ENCODE data around the gene SAXO2. TPM values are rescaled to one million over a fixed set of nuclear protein-coding genes. Genes with fewer than 3 reads are reported as not detected.
"Not testable (repeated sequence)": the region's sequence is repeated elsewhere in the genome, so short reads cannot be mapped to it uniquely, and the experiment has no call there.

SAXO2 gene
- polyA plus RNA-seq, 1 donor (not counting 4 experiments of a cell fraction or from before 2014, with no cell fraction given) = 2.2 TPM

DNA sequence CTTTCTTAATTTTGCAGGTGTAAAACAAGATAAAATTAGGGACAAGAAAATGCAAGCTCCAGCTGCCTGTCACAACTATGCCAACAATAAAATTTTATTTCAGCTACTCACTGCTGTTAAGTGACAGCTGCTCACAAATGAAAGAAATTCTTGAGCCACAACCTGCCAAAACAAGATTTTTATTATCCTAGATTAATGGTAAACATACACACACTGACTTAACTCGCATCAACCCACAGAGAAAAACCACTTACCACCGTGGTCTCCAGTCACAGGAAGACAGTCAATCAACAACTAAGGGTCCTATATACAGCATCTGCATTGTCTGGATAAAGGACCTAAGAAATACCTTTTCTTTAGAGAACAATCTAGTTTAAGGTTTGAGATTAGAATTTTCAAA, 31.4 kb upstream of the SAXO2 start:
- dilution Hi-C loops (cut with MboI; ENCODE audit: extremely low pct_ligation_motif_present, low sequenced_read_pairs) = no loop called here
- TF ChIP-seq, protein P1, sequence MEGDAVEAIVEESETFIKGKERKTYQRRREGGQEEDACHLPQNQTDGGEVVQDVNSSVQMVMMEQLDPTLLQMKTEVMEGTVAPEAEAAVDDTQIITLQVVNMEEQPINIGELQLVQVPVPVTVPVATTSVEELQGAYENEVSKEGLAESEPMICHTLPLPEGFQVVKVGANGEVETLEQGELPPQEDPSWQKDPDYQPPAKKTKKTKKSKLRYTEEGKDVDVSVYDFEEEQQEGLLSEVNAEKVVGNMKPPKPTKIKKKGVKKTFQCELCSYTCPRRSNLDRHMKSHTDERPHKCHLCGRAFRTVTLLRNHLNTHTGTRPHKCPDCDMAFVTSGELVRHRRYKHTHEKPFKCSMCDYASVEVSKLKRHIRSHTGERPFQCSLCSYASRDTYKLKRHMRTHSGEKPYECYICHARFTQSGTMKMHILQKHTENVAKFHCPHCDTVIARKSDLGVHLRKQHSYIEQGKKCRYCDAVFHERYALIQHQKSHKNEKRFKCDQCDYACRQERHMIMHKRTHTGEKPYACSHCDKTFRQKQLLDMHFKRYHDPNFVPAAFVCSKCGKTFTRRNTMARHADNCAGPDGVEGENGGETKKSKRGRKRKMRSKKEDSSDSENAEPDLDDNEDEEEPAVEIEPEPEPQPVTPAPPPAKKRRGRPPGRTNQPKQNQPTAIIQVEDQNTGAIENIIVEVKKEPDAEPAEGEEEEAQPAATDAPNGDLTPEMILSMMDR (optimal IDR thresholded peaks at IDR 0.05 in 1 of 3, IDR thresholded peaks at IDR 0.05 in 1 of 3, conservative IDR thresholded peaks at IDR 0.05 in 1 of 3; ENCODE audit: extremely low read depth in 1 of 3, insufficient read depth in 2 of 3, low read length in 3 of 3) = no peak
- no peak for TF ChIP-seq EZH2 (IDR thresholded peaks at IDR 0.05; ENCODE audit: low read length)
- H3K27me3 ChIP-seq (ENCODE audit: control insufficient read depth, extremely low read depth, insufficient read depth, low read length) = no peaks in the 10 kb centered on the region
- H2AFZ ChIP-seq (ENCODE audit: control insufficient read depth, low read length) = no peak overlapping the region
- DNase-seq (ENCODE audit: low read depth, low spot score) = no peak
- no peaks in the 10 kb centered on the region for H3K9me1 ChIP-seq (ENCODE audit: control insufficient read depth, extremely low read depth, insufficient read depth, low read length)
- H4K20me1 ChIP-seq (ENCODE audit: control insufficient read depth, extremely low read depth, insufficient read depth, low read length) = no peaks in the 10 kb centered on the region
- peaks cover 0 to 2% of the 10 kb centered on the region in 2 experiments for H3K36me3 ChIP-seq (ENCODE audit: control insufficient read depth in 2 of 2, extremely low read depth in 1 of 2, insufficient read depth in 2 of 2, low read length in 2 of 2)
- H3K27ac ChIP-seq (ENCODE audit: control insufficient read depth, insufficient read depth, low read length) = no peak overlapping the region
- H3K4me1 ChIP-seq (ENCODE audit: control insufficient read depth, extremely low read depth, insufficient read depth, low read length) = no peaks in the 10 kb centered on the region
- no peak for FAIRE-seq
- H3K4me2 ChIP-seq (ENCODE audit: control insufficient read depth, extremely low read depth, insufficient read depth, low read depth, low read length) = no peak overlapping the region
- H3K9ac ChIP-seq (ENCODE audit: control insufficient read depth, extremely low read depth, insufficient read depth, low read length) = no peak overlapping the region
- H3K4me3 ChIP-seq (ENCODE audit: control insufficient read depth in 2 of 3, extremely low read depth in 1 of 3, insufficient read depth in 2 of 3, low read depth in 1 of 3, low read length in 3 of 3) = no peak overlapping the region
- H3K9me3 ChIP-seq (ENCODE audit: control insufficient read depth, low read depth, low read length) = no peaks in the 10 kb centered on the region
- no peaks in the 10 kb centered on the region for H3K79me2 ChIP-seq (ENCODE audit: control insufficient read depth, insufficient read depth, low read length)

DNA sequence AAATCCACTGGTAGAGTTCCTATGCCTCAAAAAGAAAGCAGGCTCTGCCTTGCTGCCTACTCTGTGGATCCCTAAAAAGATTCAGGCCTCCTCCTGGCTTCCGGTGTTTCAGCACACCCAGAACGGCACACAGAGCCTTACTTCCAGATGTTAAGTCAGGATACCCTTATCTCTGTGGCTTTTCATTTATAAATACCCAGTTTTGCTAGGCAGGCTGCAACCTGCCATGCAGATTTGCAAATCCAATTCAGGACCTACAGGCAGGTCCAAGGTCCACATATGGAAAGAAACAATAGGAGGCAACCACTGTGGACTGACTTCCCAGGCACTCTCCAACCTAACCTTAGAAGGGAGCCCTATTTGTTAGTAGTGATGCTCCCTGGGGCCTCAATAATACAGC, 30.8 kb upstream of the SAXO2 start:
- DNase-seq (ENCODE audit: low read depth, low spot score) (no peak), FAIRE-seq (no peak)

DNA sequence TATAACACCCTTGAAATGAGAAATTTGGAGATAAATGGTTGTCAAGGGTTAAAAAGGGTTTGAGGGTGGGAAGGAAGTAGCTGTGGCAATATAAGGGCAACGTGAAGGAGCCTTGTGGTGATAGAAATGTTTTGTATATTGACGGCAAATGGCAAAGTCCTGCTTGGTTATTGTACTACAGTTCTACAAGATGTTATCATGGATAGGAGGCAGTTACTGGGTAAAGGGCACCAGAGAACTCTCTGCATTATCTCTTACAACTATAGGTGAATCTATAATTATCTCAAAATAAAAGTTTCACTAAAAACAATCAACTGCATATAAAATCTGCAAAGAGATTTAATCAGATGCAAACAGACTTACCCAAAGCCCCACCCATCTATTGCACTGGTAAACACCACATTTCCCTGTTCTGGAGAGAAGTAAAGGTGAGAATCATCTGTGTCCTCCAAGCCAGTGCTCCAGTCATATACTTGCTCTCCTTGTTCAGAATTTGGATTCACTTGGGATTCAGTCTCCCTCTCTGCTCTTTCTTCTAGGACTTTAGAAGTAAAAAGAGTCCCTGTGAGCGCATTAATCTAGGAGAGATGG, 24.6 kb upstream of the SAXO2 start:
- H2AFZ ChIP-seq (ENCODE audit: control insufficient read depth, low read length); H3K27me3 ChIP-seq (ENCODE audit: control insufficient read depth, extremely low read depth, insufficient read depth, low read length); H3K79me2 ChIP-seq (ENCODE audit: control insufficient read depth, insufficient read depth, low read length); H3K9ac ChIP-seq (ENCODE audit: control insufficient read depth, extremely low read depth, insufficient read depth, low read length); H3K9me3 ChIP-seq (ENCODE audit: control insufficient read depth, low read depth, low read length); H3K4me3 ChIP-seq (ENCODE audit: control insufficient read depth in 2 of 3, extremely low read depth in 1 of 3, insufficient read depth in 2 of 3, low read depth in 1 of 3, low read length in 3 of 3); H3K4me2 ChIP-seq (ENCODE audit: control insufficient read depth, extremely low read depth, insufficient read depth, low read depth, low read length); H3K9me1 ChIP-seq (ENCODE audit: control insufficient read depth, extremely low read depth, insufficient read depth, low read length); H3K36me3 ChIP-seq (ENCODE audit: control insufficient read depth in 2 of 2, extremely low read depth in 1 of 2, insufficient read depth in 2 of 2, low read length in 2 of 2); H4K20me1 ChIP-seq (ENCODE audit: control insufficient read depth, extremely low read depth, insufficient read depth, low read length); DNase-seq (ENCODE audit: low read depth, low spot score); H3K27ac ChIP-seq (ENCODE audit: control insufficient read depth, insufficient read depth, low read length); FAIRE-seq; H3K4me1 ChIP-seq (ENCODE audit: control insufficient read depth, extremely low read depth, insufficient read depth, low read length); dilution Hi-C loops (cut with MboI; ENCODE audit: extremely low pct_ligation_motif_present, low sequenced_read_pairs): not testable (repeated sequence)

More for the DNA sequence above, 30.8 kb upstream of the SAXO2 start:
- TF ChIP-seq, protein P1 (optimal IDR thresholded peaks at IDR 0.05 in 1 of 3, IDR thresholded peaks at IDR 0.05 in 1 of 3, conservative IDR thresholded peaks at IDR 0.05 in 1 of 3; ENCODE audit: extremely low read depth in 1 of 3, insufficient read depth in 2 of 3, low read length in 3 of 3) = no peak
- Histone ChIP-seq H2AFZ (ENCODE audit: control insufficient read depth, low read length) (no peak overlapping the region), H3K27ac (ENCODE audit: control insufficient read depth, insufficient read depth, low read length) (no peak overlapping the region), H3K9ac (ENCODE audit: control insufficient read depth, extremely low read depth, insufficient read depth, low read length) (no peak overlapping the region), H3K9me3 (ENCODE audit: control insufficient read depth, low read depth, low read length) (no peaks in the 10 kb centered on the region), H3K4me2 (ENCODE audit: control insufficient read depth, extremely low read depth, insufficient read depth, low read depth, low read length) (no peak overlapping the region), H3K27me3 (ENCODE audit: control insufficient read depth, extremely low read depth, insufficient read depth, low read length) (no peaks in the 10 kb centered on the region), H3K9me1 (ENCODE audit: control insufficient read depth, extremely low read depth, insufficient read depth, low read length) (no peaks in the 10 kb centered on the region), H4K20me1 (ENCODE audit: control insufficient read depth, extremely low read depth, insufficient read depth, low read length) (no peaks in the 10 kb centered on the region), H3K36me3 (ENCODE audit: control insufficient read depth in 2 of 2, extremely low read depth in 1 of 2, insufficient read depth in 2 of 2, low read length in 2 of 2) (peaks cover 0 to 2% of the 10 kb centered on the region in 2 experiments), H3K4me3 (ENCODE audit: control insufficient read depth in 2 of 3, extremely low read depth in 1 of 3, insufficient read depth in 2 of 3, low read depth in 1 of 3, low read length in 3 of 3) (no peak overlapping the region), H3K79me2 (ENCODE audit: control insufficient read depth, insufficient read depth, low read length) (no peaks in the 10 kb centered on the region), H3K4me1 (ENCODE audit: control insufficient read depth, extremely low read depth, insufficient read depth, low read length) (no peaks in the 10 kb centered on the region)
- dilution Hi-C loops (cut with MboI; ENCODE audit: extremely low pct_ligation_motif_present, low sequenced_read_pairs) = no loop called here
